Activated T-helper 2 cell treated with anti-CD3 and anti-CD28 coated beads, Interferon-gamma antibody, Interleukin-2, Interleukin-4, amounts not matched to agents 10 μg/mL and 5 μg/mL and 100 μg/mL, durations not matched to agents 14 hours and 24 hours and 36 hours (primary cell): ENCODE measurements around the gene TMEM154. TPM values are rescaled to one million over a fixed set of nuclear protein-coding genes. Genes with fewer than 3 reads are reported as not detected.

Source experiments
- DNase-seq: peaks from one replicate; pipeline ENCODE4 v3.0.0; 2021; ENCODE audit warnings: low spot score
- H3K27ac Mint-ChIP-seq: one replicate; pipeline ENCODE4 v1.8.0; 2021; ENCODE audit warnings: mixed read lengths
- H3K27me3 Mint-ChIP-seq: one replicate; pipeline ENCODE4 v1.8.0; 2021; ENCODE audit warnings: low read depth, mixed read lengths
- H3K36me3 Mint-ChIP-seq: one replicate; pipeline ENCODE4 v1.8.0; 2021; ENCODE audit warnings: low read depth, mixed read lengths
- H3K4me1 Mint-ChIP-seq: one replicate; pipeline ENCODE4 v1.8.0; 2021; ENCODE audit warnings: low read depth, mixed read lengths
- H3K4me3 Mint-ChIP-seq: one replicate; pipeline ENCODE4 v1.8.0; 2021; ENCODE audit warnings: low read depth, mild to moderate bottlenecking, moderate library complexity, mixed read lengths
- H3K9me3 Mint-ChIP-seq: one replicate; pipeline ENCODE4 v1.8.0; 2021; ENCODE audit warnings: mixed read lengths
- intact Hi-C: fragments of 100-400 bp; cut with micrococcal nuclease; formaldehyde crosslinking; loops from one replicate; pipeline ENCODE4 v1.15.1; 2023
- total RNA-seq: library from RNA; stranded (reverse); gene quantifications from 2 replicates; pipeline ENCODE4 v1.2.3, GENCODE V29; 2022

Gene TMEM154
- total RNA-seq, 1 donor from 2014 or later, result 10.3 TPM

DNA sequence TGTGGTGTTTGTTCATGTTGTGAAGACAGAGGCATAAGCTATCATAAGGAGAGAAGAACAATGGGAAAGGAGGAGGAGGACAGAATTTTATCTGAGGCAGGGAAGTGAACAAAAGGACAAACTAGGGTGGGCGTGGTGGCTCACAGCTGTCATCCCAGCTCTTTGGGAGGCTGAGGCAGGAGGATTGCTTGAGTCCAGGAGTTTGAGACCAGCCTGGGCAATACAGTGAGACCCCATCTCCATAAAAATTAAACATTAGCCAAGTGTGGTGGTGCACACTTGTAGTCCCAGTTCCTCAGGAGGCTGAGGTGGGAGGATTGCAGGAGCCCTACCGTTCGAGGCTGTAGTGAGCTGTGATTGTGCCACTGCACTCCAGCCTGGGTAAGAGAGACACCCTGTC, 49.9 kb downstream of the TMEM154 start:
- DNase-seq, result no peak
- no peak overlapping the region for H3K27ac Mint-ChIP-seq
- no peaks in the 10 kb centered on the region for H3K9me3 Mint-ChIP-seq
- H3K36me3 Mint-ChIP-seq, result peaks cover 35% of the 10 kb centered on the region
- intact Hi-C loops, result no loop called here
- H3K27me3 Mint-ChIP-seq, result no peaks in the 10 kb centered on the region
- H3K4me1 Mint-ChIP-seq, result peaks cover 3% of the 10 kb centered on the region
- no peak overlapping the region for H3K4me3 Mint-ChIP-seq

DNA sequence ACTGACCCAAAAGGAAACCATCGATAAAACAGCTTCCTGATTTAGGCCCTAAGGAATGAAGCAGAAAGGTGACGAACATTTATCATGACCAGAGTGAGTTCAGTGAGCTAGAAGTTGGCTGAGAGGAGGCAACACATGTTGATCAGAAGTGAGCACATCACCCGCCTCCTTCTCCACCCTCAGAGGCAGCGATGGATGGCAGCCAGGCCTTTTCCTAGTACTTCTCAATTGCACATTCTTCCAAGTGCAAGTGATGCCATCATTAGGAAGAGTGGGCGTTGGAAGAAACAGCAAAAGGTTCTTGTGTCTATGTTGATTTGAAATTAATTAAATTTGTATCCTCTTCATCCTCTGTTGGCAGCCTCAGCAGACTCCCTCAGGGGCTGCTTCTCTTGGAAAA, 51.7 kb downstream of the TMEM154 start:
- H3K9me3 Mint-ChIP-seq, result no peaks in the 10 kb centered on the region
- peaks cover 30% of the 10 kb centered on the region for H3K36me3 Mint-ChIP-seq
- H3K4me1 Mint-ChIP-seq, result no peaks in the 10 kb centered on the region
- H3K27ac Mint-ChIP-seq, result no peak overlapping the region
- H3K27me3 Mint-ChIP-seq, result no peaks in the 10 kb centered on the region
- no peak overlapping the region for H3K4me3 Mint-ChIP-seq
- intact Hi-C loops, result no loop called here
- no peak for DNase-seq

DNA sequence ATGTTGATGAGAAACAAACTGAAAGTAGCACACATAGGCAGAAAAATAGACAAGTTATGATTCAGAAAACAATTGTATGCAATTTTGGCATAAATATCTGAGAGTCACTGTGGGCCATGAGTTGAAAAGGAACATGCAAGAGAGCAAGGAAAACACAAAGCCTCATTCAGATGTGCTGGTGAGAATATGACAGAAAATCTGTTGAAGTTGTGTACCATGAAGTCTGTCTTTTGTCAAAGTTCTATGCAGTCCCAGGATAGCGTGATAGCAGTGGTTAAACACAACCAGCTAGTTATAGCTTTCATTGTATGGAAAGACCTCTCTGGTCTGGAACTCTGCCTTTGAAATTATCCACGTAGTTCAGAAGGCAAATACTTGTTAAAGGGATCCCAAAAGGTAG, 53.0 kb downstream of the TMEM154 start:
- Mint-ChIP-seq H3K27me3 (no peaks in the 10 kb centered on the region), H3K36me3 (peaks cover 24% of the 10 kb centered on the region), H3K27ac (no peak overlapping the region), H3K4me1 (no peaks in the 10 kb centered on the region), H3K4me3 (no peak overlapping the region), H3K9me3 (no peaks in the 10 kb centered on the region)
- intact Hi-C loops, result no loop called here
- DNase-seq, result no peak

DNA sequence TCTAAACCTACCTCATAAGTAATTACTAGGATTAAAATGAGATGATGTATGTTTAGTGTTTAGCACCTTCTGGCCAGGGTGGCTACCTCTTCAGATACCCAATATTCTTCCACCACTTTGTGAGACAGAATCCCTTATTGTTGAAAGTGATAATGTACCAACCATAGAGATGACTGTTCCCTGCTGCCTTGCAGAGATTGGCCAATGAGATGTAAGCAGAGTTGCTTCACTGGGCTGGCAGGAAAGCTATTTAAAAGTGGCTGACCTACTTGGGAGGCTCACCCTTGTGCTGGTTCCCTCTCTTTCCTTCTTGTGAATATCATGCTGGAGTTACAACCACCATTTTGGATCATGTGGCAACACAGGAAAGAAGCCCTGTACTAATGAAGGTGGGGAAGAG, 58.9 kb downstream of the TMEM154 start:
- Mint-ChIP-seq H3K9me3 (no peaks in the 10 kb centered on the region), H3K4me3 (no peak overlapping the region), H3K27me3 (no peaks in the 10 kb centered on the region), H3K4me1 (no peaks in the 10 kb centered on the region), H3K36me3 (no peaks in the 10 kb centered on the region), H3K27ac (no peak overlapping the region)
- no peak for DNase-seq
- intact Hi-C loops, result no loop called here

DNA sequence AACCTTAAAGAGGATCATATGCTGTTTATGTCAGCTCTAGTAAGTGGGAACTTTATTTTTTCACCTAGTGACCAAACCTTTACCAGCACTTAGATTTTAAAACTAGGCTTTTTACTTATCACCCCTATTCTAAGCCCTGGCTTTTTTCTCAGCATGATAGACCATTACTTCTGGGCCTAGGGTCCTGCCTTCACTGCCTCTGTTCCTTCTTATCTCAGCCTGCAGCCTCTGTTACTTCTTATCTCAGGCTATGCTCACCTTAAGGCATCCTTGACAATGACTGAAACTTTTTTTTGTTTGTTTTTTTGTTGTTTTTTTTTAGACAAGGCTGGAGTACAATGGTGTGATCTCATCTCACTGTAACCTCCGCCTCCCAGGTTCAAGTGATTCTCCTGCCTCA, 59.6 kb downstream of the TMEM154 start:
- Mint-ChIP-seq H3K9me3 (no peaks in the 10 kb centered on the region), H3K4me3 (no peak overlapping the region), H3K27ac (no peak overlapping the region), H3K36me3 (no peaks in the 10 kb centered on the region), H3K27me3 (peaks cover under 1% of the 10 kb centered on the region), H3K4me1 (no peaks in the 10 kb centered on the region)
- intact Hi-C loops, result no loop called here
- no peak for DNase-seq

DNA sequence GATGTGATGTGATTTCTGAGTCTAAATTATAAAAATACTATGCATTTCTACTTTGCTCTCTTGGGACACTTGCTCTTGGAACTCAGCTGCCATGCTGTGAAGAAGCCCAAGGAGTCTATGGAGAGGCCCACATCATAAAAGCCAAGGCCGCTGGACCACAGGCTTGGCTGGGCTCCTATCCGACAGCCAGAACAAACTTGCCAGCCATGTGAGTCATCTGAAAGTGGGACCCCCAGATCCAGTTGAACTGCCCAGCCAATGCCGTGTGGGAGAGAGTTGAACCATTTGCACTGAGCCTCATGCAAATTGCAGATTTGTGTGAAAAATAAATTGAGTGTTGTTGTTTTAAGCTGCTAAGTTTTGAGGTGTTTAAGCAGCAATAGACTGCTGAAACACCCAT, 60.2 kb downstream of the TMEM154 start:
- Mint-ChIP-seq H3K4me3 (no peak overlapping the region), H3K27me3 (peaks cover 3% of the 10 kb centered on the region), H3K9me3 (no peaks in the 10 kb centered on the region), H3K27ac (no peak overlapping the region), H3K36me3 (no peaks in the 10 kb centered on the region), H3K4me1 (no peaks in the 10 kb centered on the region)
- DNase-seq, result no peak
- intact Hi-C loops, result no loop called here

DNA sequence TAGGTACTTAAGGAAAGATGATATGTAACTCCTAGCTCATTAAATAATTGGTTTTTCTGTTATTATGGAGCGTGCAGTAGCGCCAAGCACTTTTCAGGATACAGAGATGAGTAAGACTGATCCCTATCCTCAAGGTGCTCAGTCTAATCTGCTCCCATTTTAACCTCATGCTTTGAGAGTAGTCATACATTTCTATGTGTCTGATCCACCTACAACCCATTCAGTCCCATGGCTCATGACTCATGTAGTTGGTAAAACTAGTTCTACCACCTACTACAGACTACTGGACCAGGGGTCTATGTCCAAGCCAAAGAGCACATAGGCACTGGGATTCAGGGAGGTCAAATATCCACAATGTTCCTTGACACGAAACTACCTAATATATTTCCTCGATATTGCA, 60.8 kb downstream of the TMEM154 start:
- Mint-ChIP-seq H3K9me3 (no peaks in the 10 kb centered on the region), H3K27me3 (peaks cover 3% of the 10 kb centered on the region), H3K27ac (no peak overlapping the region), H3K4me1 (no peaks in the 10 kb centered on the region), H3K36me3 (no peaks in the 10 kb centered on the region), H3K4me3 (no peak overlapping the region)
- DNase-seq, result no peak
- intact Hi-C loops, result no loop called here

DNA sequence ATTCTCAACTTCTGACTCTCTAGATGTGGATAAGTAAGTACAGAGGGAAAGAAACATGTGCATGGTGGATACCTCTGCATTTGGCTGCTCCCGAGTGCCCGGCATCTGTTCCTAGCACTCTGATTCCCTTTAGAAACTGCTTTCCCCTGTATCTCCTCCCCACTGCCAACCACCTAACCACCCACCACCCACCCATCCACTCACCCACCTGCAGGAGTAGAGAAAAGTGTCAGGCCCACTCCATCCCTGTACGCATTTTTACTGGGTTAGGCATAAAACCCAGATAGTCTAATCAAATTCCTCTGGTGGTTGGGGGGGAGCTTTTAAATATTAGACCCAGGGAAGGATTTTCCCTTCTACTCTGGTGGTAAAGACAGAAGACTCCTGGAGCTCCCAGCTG, 63.0 kb downstream of the TMEM154 start:
- intact Hi-C loops, result no loop called here
- no peaks in the 10 kb centered on the region for H3K9me3 Mint-ChIP-seq

DNA sequence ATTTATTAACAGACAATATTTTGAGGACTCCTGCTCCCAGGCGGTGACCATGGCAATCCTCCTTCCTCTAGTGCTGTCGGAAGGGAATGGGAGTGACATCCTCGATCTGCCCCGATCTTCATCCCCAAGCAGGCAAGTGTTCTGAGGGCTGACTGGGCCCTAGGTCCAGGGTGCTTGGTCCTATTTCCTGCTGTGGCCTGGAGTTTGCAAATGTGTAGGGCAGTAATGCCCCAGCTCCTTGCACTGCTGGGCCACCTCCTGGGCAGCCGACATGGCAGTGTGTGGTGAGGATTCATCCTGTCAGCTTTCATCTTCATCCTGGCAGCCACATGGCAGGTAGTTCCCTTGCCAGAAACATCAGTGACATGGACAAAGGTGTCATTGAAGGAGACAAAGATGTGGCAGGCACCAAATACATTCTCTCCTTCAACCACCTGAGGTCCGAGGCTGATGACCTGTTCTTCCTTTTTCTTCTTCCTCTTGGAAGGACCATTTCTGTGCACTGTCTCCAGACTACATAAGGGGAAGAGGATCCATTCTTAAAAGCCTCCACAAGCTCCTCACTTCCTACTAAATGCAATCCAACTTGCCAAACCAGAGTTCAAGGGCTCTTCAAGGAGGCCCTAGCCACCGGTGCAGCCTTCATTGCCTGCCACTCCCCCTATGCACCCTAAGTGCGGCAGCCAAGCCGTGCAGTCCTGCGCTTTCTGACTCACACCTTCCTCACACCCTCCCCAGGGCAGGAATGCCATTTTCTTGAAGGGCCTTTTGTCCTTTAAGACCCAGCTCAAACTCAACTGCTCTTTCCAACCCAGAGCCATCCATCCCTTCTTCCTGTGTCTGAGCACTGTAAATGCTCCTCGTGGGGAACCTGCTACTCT, 65.7 kb downstream of the TMEM154 start:
- Mint-ChIP-seq H3K27me3 (peaks cover 10% of the 10 kb centered on the region), H3K9me3 (no peaks in the 10 kb centered on the region), H3K4me1 (no peaks in the 10 kb centered on the region), H3K36me3 (no peaks in the 10 kb centered on the region), H3K27ac (no peak overlapping the region), H3K4me3 (no peak overlapping the region)
- intact Hi-C loops, result no loop called here
- DNase-seq, result no peak

More for the DNA sequence above, 63.0 kb downstream of the TMEM154 start:
- Mint-ChIP-seq H3K4me1 (no peaks in the 10 kb centered on the region), H3K36me3 (no peaks in the 10 kb centered on the region), H3K27ac (no peak overlapping the region), H3K27me3 (peaks cover 10% of the 10 kb centered on the region), H3K4me3 (no peak overlapping the region)
- DNase-seq, result no peak

DNA sequence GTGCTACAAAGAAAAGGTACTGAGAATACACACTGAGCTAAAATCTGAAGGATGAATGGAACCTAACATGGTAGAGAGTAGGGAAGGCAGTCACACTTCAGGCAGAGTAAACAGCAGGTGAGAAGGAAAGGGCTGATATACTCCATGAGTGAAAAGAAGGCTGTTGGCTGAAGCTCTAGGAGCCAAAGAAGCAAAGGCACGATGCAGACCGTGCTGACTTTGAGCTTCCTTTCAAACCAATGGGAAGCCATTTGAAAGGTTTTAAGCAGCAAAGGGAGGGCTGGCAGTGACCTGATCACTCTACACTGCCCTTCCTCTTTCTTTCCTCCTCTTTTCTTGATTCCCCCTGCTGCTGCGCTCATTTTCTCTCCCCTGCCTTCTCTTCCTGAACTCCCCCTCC, 66.4 kb downstream of the TMEM154 start:
- no peaks in the 10 kb centered on the region for H3K4me1 Mint-ChIP-seq
- no peak overlapping the region for H3K4me3 Mint-ChIP-seq
- H3K9me3 Mint-ChIP-seq, result no peaks in the 10 kb centered on the region
- no peaks in the 10 kb centered on the region for H3K36me3 Mint-ChIP-seq
- no peak for DNase-seq
- intact Hi-C loops, result no loop called here
- H3K27ac Mint-ChIP-seq, result no peak overlapping the region
- H3K27me3 Mint-ChIP-seq, result peaks cover 10% of the 10 kb centered on the region

DNA sequence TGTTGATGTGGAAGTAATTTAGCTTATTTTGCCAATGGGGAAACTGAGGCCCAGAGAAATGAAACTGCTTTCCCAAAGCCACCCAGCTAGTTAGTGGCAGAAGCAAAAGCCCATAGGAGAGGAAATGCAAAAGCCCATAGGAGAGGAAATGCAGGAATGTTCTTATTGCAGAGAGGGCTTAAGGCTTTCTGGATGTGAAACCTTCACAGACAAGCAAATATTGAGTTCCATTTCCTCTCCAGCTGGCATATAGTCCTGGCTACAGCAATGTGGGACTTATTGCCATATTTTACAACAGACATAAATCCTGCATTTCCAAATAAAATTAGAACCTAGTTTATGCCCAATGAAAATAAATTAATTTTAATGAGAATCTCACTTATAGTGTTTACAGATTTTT, 69.7 kb downstream of the TMEM154 start:
- no peak for DNase-seq
- Mint-ChIP-seq H3K27me3 (peaks cover 11% of the 10 kb centered on the region), H3K9me3 (no peaks in the 10 kb centered on the region), H3K4me1 (no peaks in the 10 kb centered on the region), H3K27ac (no peak overlapping the region), H3K36me3 (no peaks in the 10 kb centered on the region), H3K4me3 (no peak overlapping the region)
- intact Hi-C loops, result no loop called here

DNA sequence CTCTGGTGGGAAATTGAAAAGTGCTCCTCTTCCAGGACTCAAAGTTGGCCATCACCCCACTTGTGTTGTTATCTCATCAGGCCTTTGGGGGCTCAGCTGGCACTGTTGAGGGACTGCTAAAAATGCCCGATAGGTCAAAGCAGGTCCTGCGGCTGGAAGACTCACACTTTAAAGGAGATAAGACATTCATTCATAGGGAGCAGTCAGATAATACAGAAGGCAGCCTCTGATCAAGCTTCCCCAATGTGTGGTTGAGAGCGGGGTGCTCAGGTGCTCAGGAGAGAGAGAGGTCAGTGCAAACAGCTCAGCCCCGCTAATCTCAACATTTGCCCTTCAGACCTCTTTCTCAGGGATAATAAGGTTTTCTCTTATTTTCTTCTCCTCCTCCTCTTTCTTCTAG, 70.3 kb downstream of the TMEM154 start:
- Mint-ChIP-seq H3K9me3 (no peaks in the 10 kb centered on the region), H3K27ac (no peak overlapping the region), H3K27me3 (peaks cover 9% of the 10 kb centered on the region), H3K36me3 (no peaks in the 10 kb centered on the region), H3K4me1 (no peaks in the 10 kb centered on the region), H3K4me3 (no peak overlapping the region)
- no peak for DNase-seq
- intact Hi-C loops, result no loop called here

DNA sequence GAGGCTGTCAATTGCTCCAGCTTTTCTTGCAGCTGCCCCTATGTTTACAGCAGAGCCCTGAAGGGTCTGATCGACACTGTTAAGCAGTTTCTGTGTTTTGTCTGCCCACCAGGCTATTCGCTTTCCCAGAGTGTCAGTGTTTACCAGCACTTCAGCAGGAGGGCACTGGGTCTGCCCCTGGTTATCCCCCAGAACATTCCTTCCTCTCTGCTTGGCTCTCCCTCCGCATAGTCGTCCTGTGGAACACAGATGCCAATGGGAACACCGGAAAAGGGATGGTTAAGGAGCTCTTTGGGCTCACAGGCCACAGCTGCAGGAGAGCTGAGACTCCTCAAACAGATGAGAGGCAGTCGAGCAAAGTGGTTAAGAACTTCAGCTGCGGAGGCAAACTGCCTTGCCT, 72.6 kb downstream of the TMEM154 start:
- intact Hi-C loops, result no loop called here

More for the DNA sequence above, 72.6 kb downstream of the TMEM154 start:
- Mint-ChIP-seq H3K4me1 (no peaks in the 10 kb centered on the region), H3K9me3 (no peaks in the 10 kb centered on the region), H3K4me3 (no peak overlapping the region), H3K27ac (no peak overlapping the region), H3K27me3 (peaks cover 4% of the 10 kb centered on the region), H3K36me3 (no peaks in the 10 kb centered on the region)
- DNase-seq, result no peak
